Astrocyte (in vitro differentiated cells and primary cell): Measurements from ENCODE around the gene CCSER1. TPM values are rescaled to one million over a fixed set of nuclear protein-coding genes. Genes with fewer than 3 reads are reported as not detected.

Source experiments
- DNase-seq: peaks from one replicate; pipeline ENCODE4 v3.0.0-alpha.2; 2010; ENCODE audit warnings: low read depth
- FAIRE-seq: peaks from 2 replicates; lab custom pipeline; 2011; peaks lifted over from hg19 to GRCh38; lab: Jason Lieb, UNC
- H2AFZ ChIP-seq: 2 replicates; pipeline ENCODE4 v1.6.0; 2012; ENCODE audit warnings: low read depth, low read length, inconsistent platforms
- H3K27ac ChIP-seq: 2 replicates; pipeline ENCODE4 v1.5.1; 2011; ENCODE audit warnings: low read depth, low read length, inconsistent platforms
- H3K27me3 ChIP-seq: 2 replicates; pipeline ENCODE4 v1.6.0; 2011; ENCODE audit warnings: low read length, inconsistent platforms; ENCODE audit not compliant: insufficient read depth
- H3K36me3 ChIP-seq: 2 replicates; pipeline ENCODE4 v1.5.1; 2011; ENCODE audit warnings: low read length, inconsistent platforms; ENCODE audit not compliant: insufficient read depth
- H3K4me1 ChIP-seq: 2 replicates; pipeline ENCODE4 v1.5.1; 2011; ENCODE audit warnings: low read length, inconsistent platforms; ENCODE audit not compliant: insufficient read depth
- H3K4me2 ChIP-seq: 2 replicates; pipeline ENCODE4 v1.6.0; 2012; ENCODE audit warnings: low read length, inconsistent platforms
- H3K4me3 ChIP-seq: 2 replicates; pipeline ENCODE4 v1.5.1; 2011; ENCODE audit warnings: low read depth, mild to moderate bottlenecking, low read length, inconsistent platforms; ENCODE audit not compliant: insufficient read depth
- H3K79me2 ChIP-seq: 2 replicates; pipeline ENCODE4 v1.6.0; 2012; ENCODE audit warnings: mild to moderate bottlenecking, low read length, inconsistent platforms; ENCODE audit not compliant: insufficient read depth
- H3K9ac ChIP-seq: 2 replicates; pipeline ENCODE4 v1.6.0; 2012; ENCODE audit warnings: mild to moderate bottlenecking, low read length, inconsistent platforms
- H3K9me3 ChIP-seq: 2 replicates; pipeline ENCODE4 v1.5.1; 2012; ENCODE audit warnings: low read depth, mild to moderate bottlenecking, low read length, inconsistent platforms; ENCODE audit not compliant: insufficient read depth
- H4K20me1 ChIP-seq: 2 replicates; pipeline ENCODE4 v1.6.0; 2012; ENCODE audit warnings: low read length, inconsistent platforms; ENCODE audit not compliant: insufficient read depth
- H3K27ac Mint-ChIP-seq: one replicate; pipeline ENCODE4 v1.8.0; 2021; ENCODE audit warnings: mild to moderate bottlenecking, mixed read lengths; ENCODE audit not compliant: unreplicated experiment
- H3K27me3 Mint-ChIP-seq: one replicate; pipeline ENCODE4 v1.8.0; 2021; ENCODE audit warnings: low read depth, mixed read lengths; ENCODE audit not compliant: unreplicated experiment
- H3K36me3 Mint-ChIP-seq: one replicate; pipeline ENCODE4 v1.8.0; 2021; ENCODE audit warnings: low read depth, mixed read lengths; ENCODE audit not compliant: unreplicated experiment
- H3K4me1 Mint-ChIP-seq: one replicate; pipeline ENCODE4 v1.8.0; 2021; ENCODE audit warnings: low read depth, mixed read lengths; ENCODE audit not compliant: unreplicated experiment
- H3K4me3 Mint-ChIP-seq: one replicate; pipeline ENCODE4 v1.8.0; 2021; ENCODE audit warnings: mild to moderate bottlenecking, moderate library complexity, mixed read lengths; ENCODE audit not compliant: unreplicated experiment
- H3K9me3 Mint-ChIP-seq: one replicate; pipeline ENCODE4 v1.8.0; 2021; ENCODE audit warnings: mild to moderate bottlenecking, mixed read lengths; ENCODE audit not compliant: unreplicated experiment
- CTCF ChIP-seq: IDR thresholded peaks from 2 replicates; pipeline ENCODE4 v1.5.1; 2011; ENCODE audit warnings: low read depth, mild to moderate bottlenecking, inconsistent platforms, low read length, moderate library complexity; ENCODE audit not compliant: insufficient read depth
- EZH2 ChIP-seq: IDR thresholded peaks from 2 replicates; pipeline ENCODE4 v1.6.1; 2012; ENCODE audit warnings: mild to moderate bottlenecking, low read length, inconsistent platforms; ENCODE audit not compliant: insufficient read depth
- total RNA-seq: library from RNA; stranded (reverse); gene quantifications from 2 replicates; pipeline ENCODE4 v1.2.1, GENCODE V29; 2021

CCSER1 gene
- total RNA-seq, 1 donor from 2014 or later = 2.2 TPM

- Histone ChIP-seq H3K4me3 (no peak overlapping the region), H3K79me2 (no peaks in the 10 kb centered on the region), H3K27ac (no peak overlapping the region), H3K9ac (no peak overlapping the region), H3K36me3 (no peaks in the 10 kb centered on the region), H4K20me1 (no peaks in the 10 kb centered on the region), H2AFZ (no peak overlapping the region), H3K27me3 (no peaks in the 10 kb centered on the region), H3K9me3 (no peaks in the 10 kb centered on the region), H3K4me2 (no peak overlapping the region), H3K4me1 (no peaks in the 10 kb centered on the region)
- DNase-seq (no peak), FAIRE-seq (no peak)
- Mint-ChIP-seq H3K27me3 (no peaks in the 10 kb centered on the region), H3K4me3 (no peak overlapping the region), H3K4me1 (peaks cover 4% of the 10 kb centered on the region), H3K36me3 (no peaks in the 10 kb centered on the region), H3K27ac (no peak overlapping the region), H3K9me3 (no peaks in the 10 kb centered on the region)
- TF ChIP-seq EZH2 (no peak), CTCF (no peak)
Measured at GRCh38 chr4:91485415-91485814, 1358.2 kb downstream of the CCSER1 start.

GRCh38 chr4:91488946-91489345 lies 1361.8 kb downstream of the CCSER1 start:
- H3K9ac ChIP-seq = no peak overlapping the region
- no peaks in the 10 kb centered on the region for H3K27me3 ChIP-seq
- H3K4me3 ChIP-seq = no peak overlapping the region
- Mint-ChIP-seq H3K4me3 (no peak overlapping the region), H3K9me3 (no peaks in the 10 kb centered on the region), H3K27me3 (no peaks in the 10 kb centered on the region), H3K27ac (no peak overlapping the region), H3K4me1 (peaks cover 4% of the 10 kb centered on the region), H3K36me3 (no peaks in the 10 kb centered on the region)
- TF ChIP-seq EZH2 (no peak), CTCF (no peak)
- H3K36me3 ChIP-seq = no peaks in the 10 kb centered on the region
- H3K27ac ChIP-seq = no peak overlapping the region
- H3K4me2 ChIP-seq = no peak overlapping the region
- no peaks in the 10 kb centered on the region for H3K79me2 ChIP-seq
- H3K9me3 ChIP-seq = no peaks in the 10 kb centered on the region
- H4K20me1 ChIP-seq = no peaks in the 10 kb centered on the region
- no peak overlapping the region for H2AFZ ChIP-seq
- no peaks in the 10 kb centered on the region for H3K4me1 ChIP-seq
- no peak for FAIRE-seq
- peak; percentile 63 for DNase-seq

- Histone ChIP-seq H3K4me1 (no peaks in the 10 kb centered on the region), H3K27ac (no peak overlapping the region), H3K27me3 (no peaks in the 10 kb centered on the region), H3K9me3 (no peaks in the 10 kb centered on the region), H3K36me3 (no peaks in the 10 kb centered on the region), H3K79me2 (no peaks in the 10 kb centered on the region), H4K20me1 (no peaks in the 10 kb centered on the region), H3K4me2 (no peak overlapping the region), H2AFZ (no peak overlapping the region), H3K9ac (no peak overlapping the region), H3K4me3 (no peak overlapping the region)
- H3K4me3 Mint-ChIP-seq = no peak overlapping the region
- no peaks in the 10 kb centered on the region for H3K36me3 Mint-ChIP-seq
- no peaks in the 10 kb centered on the region for H3K9me3 Mint-ChIP-seq
- H3K4me1 Mint-ChIP-seq = no peaks in the 10 kb centered on the region
- H3K27me3 Mint-ChIP-seq = no peaks in the 10 kb centered on the region
- FAIRE-seq = no peak
- no peak for DNase-seq
- no peak for TF ChIP-seq CTCF
- no peak for TF ChIP-seq EZH2
- no peak overlapping the region for H3K27ac Mint-ChIP-seq
Measured at GRCh38 chr4:91497892-91498291, 1370.7 kb downstream of the CCSER1 start.
